ENCODE measurements around the gene RDH13. TPM values are rescaled to one million over a fixed set of nuclear protein-coding genes. Genes with fewer than 3 reads are reported as not detected.
A peak's percentile ranks its signal among the peaks of the same experiment; 100 is the strongest.

RDH13 gene
- total and polyA plus RNA-seq, 11 donors, result 29.3 to 60.7 (median 39.4) TPM

GRCh38 chr19:55056827-55057226, 6.1 kb downstream of the RDH13 start:
- no peak overlapping the region for H3K27ac ChIP-seq
- no peaks in the 10 kb centered on the region for H3K27me3 ChIP-seq
- H3K4me3 ChIP-seq, result no peak overlapping the region
- H3K9me3 ChIP-seq, result no peaks in the 10 kb centered on the region
- peaks cover 5 to 80% (median 68%) of the 10 kb centered on the region in 9 donors for H3K36me3 ChIP-seq
- H3K4me1 ChIP-seq, result peaks cover 0 to 12% (median 5%) of the 10 kb centered on the region in 12 donors
- no peak for ATAC-seq
- WGBS, 4 donors, result 96 to 98% (median 98%) methylated on average over 9 of the region's 9 CpGs
- intact Hi-C loops (cut with DNase I), result no loop called here
- TF ChIP-seq POLR2A (IDR thresholded peaks at IDR 0.05), result no peak
- TF ChIP-seq, protein P1, sequence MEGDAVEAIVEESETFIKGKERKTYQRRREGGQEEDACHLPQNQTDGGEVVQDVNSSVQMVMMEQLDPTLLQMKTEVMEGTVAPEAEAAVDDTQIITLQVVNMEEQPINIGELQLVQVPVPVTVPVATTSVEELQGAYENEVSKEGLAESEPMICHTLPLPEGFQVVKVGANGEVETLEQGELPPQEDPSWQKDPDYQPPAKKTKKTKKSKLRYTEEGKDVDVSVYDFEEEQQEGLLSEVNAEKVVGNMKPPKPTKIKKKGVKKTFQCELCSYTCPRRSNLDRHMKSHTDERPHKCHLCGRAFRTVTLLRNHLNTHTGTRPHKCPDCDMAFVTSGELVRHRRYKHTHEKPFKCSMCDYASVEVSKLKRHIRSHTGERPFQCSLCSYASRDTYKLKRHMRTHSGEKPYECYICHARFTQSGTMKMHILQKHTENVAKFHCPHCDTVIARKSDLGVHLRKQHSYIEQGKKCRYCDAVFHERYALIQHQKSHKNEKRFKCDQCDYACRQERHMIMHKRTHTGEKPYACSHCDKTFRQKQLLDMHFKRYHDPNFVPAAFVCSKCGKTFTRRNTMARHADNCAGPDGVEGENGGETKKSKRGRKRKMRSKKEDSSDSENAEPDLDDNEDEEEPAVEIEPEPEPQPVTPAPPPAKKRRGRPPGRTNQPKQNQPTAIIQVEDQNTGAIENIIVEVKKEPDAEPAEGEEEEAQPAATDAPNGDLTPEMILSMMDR (IDR thresholded peaks at IDR 0.05), result no peak
- no peak for DNase-seq

GRCh38 chr19:55053735-55054134, 9.2 kb downstream of the RDH13 start:
- H3K4me1 ChIP-seq, result no peaks in the 10 kb centered on the region
- intact Hi-C loops (cut with DNase I), result no loop called here
- H3K4me3 ChIP-seq, result no peak overlapping the region
- WGBS, 4 donors, result 83 to 92% (median 84%) methylated on average over 7 of the region's 7 CpGs
- no peak overlapping the region for H3K27ac ChIP-seq
- DNase-seq (no peak), ATAC-seq (peak in 1 of 4 donors; percentile 19)
- H3K36me3 ChIP-seq, result peaks cover 5 to 96% (median 86%) of the 10 kb centered on the region in 9 donors
- no peaks in the 10 kb centered on the region for H3K27me3 ChIP-seq
- TF ChIP-seq POLR2A (IDR thresholded peaks at IDR 0.05), result no peak
- TF ChIP-seq, protein P1 (IDR thresholded peaks at IDR 0.05), result no peak
- no peaks in the 10 kb centered on the region for H3K9me3 ChIP-seq

DNA sequence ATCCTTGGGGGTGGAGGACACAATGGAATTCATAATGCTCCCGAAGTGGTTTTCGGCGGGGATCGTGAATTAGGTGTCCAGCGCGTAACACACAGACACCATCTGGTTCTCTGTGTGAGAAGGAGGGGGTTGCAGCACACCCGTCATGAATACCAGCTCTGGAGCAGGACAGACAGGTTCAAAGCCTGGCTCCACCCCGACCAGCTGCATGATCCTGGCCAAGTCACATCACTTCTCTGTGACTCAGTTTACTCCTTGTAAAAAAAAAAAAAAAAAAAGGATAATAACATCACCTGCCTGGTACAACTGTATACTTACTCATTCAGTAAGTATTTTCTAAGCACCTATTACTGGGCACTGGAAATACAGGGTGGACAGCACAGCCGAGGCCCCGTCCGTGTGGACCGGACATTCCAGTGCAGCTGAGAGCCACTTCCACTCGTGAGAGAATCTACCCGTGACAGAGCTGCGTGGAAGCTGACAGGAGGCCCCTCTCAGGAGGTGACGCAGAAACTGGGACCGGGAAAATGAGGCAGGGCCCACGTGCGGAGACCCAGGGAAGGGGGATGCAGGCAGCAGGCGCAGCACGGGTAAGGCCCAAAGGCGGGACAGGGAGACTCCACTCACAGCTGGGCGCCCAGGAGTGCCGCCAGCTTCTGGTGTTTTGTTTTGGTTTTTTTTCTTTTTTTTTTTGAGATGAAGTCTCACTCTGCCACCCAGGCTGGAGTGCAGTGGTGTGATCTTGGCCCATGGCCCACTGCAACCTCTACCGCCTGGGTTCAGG, 12.0 kb downstream of the RDH13 start:
- peak in 2 of 5 donors; percentile 5 to 30 for DNase-seq
- no peak overlapping the region for H3K4me3 ChIP-seq

GRCh38 chr19:55048446-55048845, 14.5 kb downstream of the RDH13 start:
- Histone ChIP-seq H3K36me3 (peaks cover 5 to 96% (median 82%) of the 10 kb centered on the region in 9 donors), H3K4me1 (no peaks in the 10 kb centered on the region), H3K9me3 (no peaks in the 10 kb centered on the region), H3K27me3 (no peaks in the 10 kb centered on the region), H3K27ac (no peak overlapping the region), H3K4me3 (no peak overlapping the region)
- DNase-seq (no peak), ATAC-seq (no peak)
- intact Hi-C loops (cut with DNase I), result no loop called here
- TF ChIP-seq, protein P1 (IDR thresholded peaks at IDR 0.05), result no peak
- TF ChIP-seq POLR2A (IDR thresholded peaks at IDR 0.05), result no peak
- 92 to 96% (median 94%) methylated on average over 15 of the region's 15 CpGs for WGBS, 4 donors

More for the DNA sequence above, 12.0 kb downstream of the RDH13 start:
- intact Hi-C loops (cut with DNase I), result no loop called here
- Histone ChIP-seq H3K36me3 (peaks cover 0 to 96% (median 86%) of the 10 kb centered on the region in 9 donors), H3K27me3 (no peaks in the 10 kb centered on the region), H3K4me1 (no peaks in the 10 kb centered on the region), H3K27ac (no peak overlapping the region), H3K9me3 (no peaks in the 10 kb centered on the region)
- 94 to 97% (median 96%) methylated on average over 25 of the region's 25 CpGs for whole genome bisulfite sequencing, 4 donors
- no peak for ATAC-seq
- TF ChIP-seq, protein P1 (IDR thresholded peaks at IDR 0.05), result no peak
- no peak for TF ChIP-seq POLR2A (IDR thresholded peaks at IDR 0.05)

All from heart left ventricle (tissue), 16 donors.